ENCODE measurements around the gene GIMD1.

DNA sequence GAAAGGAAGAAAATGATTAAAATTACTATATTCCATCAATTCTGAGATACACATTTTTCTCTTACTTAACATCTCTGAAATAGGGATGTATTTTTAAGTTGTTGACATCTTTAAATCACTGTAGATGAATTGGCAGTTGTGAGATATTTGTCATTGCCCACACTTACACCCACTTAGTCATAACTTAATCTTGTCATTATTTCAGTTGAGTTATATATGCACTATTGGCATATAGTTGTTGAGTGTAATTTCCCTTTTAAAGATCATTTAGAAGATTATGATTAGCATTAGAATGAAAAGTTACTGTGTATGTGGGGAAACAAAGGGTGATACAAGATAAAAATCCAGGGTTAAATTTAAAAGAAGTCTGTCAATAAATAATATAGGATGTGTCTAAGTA is 50.1 kb downstream of the GIMD1 start:
- TF ChIP-seq YY1 (IDR thresholded peaks at IDR 0.05; ENCODE audit: low read depth) (no peak), EP300 (IDR thresholded peaks at IDR 0.05; ENCODE audit: borderline replicate concordance in 1 of 2, low read depth in 1 of 2, low read length in 1 of 2) (no peak), RFX5 (IDR thresholded peaks at IDR 0.05; ENCODE audit: low read length) (no peak), GABPA (IDR thresholded peaks at IDR 0.05; ENCODE audit: low read depth) (no peak), MXI1 (IDR thresholded peaks at IDR 0.05; ENCODE audit: low read depth, low read length) (no peak), TAF1 (IDR thresholded peaks at IDR 0.05; ENCODE audit: borderline replicate concordance, low read depth, low read length) (no peak), CHD2 (IDR thresholded peaks at IDR 0.05; ENCODE audit: low read length, partially characterized antibody) (no peak)
- TF ChIP-seq, protein P1, sequence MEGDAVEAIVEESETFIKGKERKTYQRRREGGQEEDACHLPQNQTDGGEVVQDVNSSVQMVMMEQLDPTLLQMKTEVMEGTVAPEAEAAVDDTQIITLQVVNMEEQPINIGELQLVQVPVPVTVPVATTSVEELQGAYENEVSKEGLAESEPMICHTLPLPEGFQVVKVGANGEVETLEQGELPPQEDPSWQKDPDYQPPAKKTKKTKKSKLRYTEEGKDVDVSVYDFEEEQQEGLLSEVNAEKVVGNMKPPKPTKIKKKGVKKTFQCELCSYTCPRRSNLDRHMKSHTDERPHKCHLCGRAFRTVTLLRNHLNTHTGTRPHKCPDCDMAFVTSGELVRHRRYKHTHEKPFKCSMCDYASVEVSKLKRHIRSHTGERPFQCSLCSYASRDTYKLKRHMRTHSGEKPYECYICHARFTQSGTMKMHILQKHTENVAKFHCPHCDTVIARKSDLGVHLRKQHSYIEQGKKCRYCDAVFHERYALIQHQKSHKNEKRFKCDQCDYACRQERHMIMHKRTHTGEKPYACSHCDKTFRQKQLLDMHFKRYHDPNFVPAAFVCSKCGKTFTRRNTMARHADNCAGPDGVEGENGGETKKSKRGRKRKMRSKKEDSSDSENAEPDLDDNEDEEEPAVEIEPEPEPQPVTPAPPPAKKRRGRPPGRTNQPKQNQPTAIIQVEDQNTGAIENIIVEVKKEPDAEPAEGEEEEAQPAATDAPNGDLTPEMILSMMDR (IDR thresholded peaks at IDR 0.05) = no peak

Data from SK-N-SH (cell line).